Activated CD4-positive, alpha-beta T cell treated with anti-CD3 and anti-CD28 coated beads, Interleukin-2, amount 50 U/mL, for 1 hour (primary cell): ENCODE results near the gene CUBN.

ENCODE experiments used
- DNase-seq: peaks from one replicate; pipeline ENCODE4 v3.0.0-alpha.2; 2020

Gene CUBN

GRCh38 chr10:16809074-16809718 lies 320.4 kb downstream of the CUBN start:
- DNase-seq: peak; percentile 55

- DNase-seq: no peak
Observed at GRCh38 chr10:16804123-16804522, 325.5 kb downstream of the CUBN start.

DNA sequence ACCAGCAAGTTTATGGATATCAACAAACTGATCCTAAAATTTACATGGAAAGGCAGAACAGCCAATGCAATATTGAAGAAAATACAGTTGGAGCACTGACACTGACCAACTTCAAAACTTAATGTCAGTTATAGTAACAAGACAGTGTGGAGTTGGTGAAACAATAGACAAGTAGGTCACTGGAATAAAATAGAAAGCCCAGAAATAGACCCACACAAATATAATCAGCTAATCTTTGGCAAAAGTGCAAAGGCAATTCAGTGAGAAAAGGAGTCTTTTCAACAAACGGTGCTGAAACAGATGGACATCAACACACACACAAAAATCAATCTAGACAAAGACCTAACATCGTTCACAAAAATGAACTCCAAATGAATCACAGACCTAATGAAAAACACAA lies 326.1 kb downstream of the CUBN start:
- DNase-seq: no peak

DNA sequence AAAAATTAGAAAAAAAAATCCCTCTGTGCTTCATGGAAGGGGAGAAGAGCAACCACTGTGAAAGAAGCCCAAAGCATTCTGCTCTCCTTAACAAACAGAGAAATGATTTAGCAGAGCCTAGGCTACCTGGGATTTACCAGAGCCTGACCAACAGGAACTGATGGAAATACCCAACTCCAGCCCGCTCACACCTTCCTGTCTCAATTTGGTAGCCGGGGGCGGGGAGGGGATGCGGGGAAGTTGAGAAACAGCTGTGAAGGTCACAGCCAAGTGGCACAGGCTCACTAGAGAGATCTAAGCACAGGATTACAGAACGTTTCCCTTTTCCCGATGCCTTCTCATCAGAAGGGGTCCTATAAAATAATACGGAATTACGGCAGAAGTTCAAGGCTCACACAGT lies 330.0 kb downstream of the CUBN start:
- DNase-seq: no peak

DNA sequence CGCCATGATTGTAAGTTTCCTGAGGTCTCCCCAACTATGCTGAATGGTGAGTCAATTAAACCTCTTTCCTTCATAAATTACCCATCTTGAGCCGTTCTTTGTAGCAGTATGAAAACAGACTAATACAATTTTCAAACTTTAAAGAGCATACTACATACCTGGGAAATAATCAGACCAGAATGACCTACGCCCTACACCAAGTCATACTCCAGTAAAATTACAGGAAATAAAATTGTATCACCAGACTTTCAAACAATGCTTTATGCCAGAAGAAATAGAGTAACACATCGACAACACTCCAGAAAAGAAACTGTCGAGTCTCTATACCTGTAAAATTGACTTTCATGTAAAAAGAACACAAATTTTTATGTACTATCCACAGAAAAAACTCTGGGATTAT lies 331.0 kb downstream of the CUBN start:
- DNase-seq: no peak

GRCh38 chr10:16795410-16796073 lies 334.1 kb downstream of the CUBN start:
- no peak for DNase-seq

- DNase-seq: no peak
Observed at GRCh38 chr10:16794005-16794404, 335.6 kb downstream of the CUBN start.

DNA sequence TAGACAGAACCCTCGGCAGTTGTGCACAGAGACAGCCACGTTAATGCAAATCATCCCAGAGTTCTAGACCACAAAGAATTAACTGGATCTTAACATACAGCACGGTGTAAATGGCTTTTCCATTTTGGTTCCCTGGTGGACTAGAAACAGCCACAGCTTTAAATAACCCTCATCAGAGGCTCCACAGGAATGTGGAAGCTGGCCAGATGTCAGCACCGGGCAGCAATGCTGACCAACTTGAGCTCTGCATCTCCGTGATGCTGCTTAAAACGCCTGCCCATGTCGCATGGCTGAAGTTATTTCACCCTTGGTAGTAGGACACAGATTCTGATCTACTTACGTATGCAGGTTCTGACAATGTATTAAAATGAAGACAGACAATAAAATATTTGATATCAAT lies 336.9 kb downstream of the CUBN start:
- DNase-seq: no peak

- no peak for DNase-seq
Observed at GRCh38 chr10:16789765-16790164, 339.8 kb downstream of the CUBN start.

GRCh38 chr10:16789261-16789660 lies 340.4 kb downstream of the CUBN start:
- no peak for DNase-seq

GRCh38 chr10:16788778-16789177 lies 340.8 kb downstream of the CUBN start:
- no peak for DNase-seq

- DNase-seq: no peak
Observed at GRCh38 chr10:16788125-16788524, 341.5 kb downstream of the CUBN start.

GRCh38 chr10:16787361-16787791 lies 342.2 kb downstream of the CUBN start:
- DNase-seq: peak; percentile 61

- no peak for DNase-seq
Observed at GRCh38 chr10:16780338-16780880, 349.2 kb downstream of the CUBN start.

DNA sequence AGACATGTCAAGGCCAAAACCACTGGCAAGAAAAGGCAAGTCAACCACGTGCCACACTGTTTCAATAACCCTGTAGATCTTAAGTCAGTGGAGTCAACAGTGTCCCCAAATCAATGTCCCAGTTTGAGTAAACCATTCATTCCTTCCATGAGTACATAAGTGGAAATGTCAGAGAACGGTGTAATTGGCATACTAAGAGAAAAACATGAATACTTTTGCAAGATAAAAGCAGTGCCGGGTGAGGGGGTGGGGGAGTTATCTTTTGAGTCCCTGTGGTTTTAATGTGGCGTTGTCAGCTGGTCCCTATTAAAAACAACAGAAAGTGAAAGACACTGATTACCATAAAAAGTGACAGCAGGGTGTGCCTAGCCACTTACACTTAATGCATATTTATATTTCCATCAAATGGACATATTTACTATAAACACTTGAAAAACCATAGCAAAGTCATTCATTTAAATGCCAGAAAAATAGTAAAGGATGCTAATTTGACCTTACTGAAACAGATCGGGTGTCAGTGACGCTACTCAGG lies 350.2 kb downstream of the CUBN start:
- peak; percentile 24 for DNase-seq

DNA sequence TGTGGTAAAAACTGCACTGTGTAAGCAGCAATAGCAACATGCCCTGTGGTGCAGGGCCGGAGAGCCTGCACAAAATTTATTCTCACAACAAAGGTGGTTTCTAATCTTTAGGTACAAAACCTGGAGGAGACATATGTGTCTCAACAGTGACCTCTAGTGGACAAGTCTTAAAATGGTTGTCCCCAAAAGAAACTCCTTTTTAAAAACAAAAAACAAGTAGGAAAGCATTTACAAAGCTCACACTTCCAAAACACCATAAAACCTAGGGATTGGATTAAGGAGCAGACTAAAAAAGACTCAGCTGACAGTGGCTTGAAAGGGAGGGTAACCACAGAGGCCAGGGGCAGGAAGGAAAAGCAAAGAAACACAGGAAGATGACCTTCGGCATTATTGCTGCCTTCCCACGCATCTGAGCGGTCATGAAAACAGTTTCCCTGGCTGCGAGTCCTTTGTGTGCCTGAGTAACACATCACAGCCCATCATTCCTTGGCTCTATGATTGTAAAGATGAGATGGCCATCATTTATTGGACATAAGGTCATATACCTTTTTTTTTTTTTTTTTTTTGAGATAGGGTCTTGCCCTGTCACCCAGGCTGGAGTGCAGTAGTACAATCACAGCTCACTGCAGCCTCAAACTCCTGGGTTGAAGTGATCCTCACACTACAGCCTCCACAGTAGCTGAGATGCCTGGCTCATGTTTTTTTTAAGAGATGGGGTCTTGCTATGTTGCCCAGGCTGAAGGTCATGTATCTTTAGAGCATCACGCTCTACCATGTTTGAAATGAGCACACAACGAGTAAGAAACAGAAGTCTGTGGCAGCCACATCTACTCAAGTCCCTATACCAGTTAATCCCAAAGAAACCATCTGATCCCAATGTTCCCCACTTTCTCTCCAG lies 351.9 kb downstream of the CUBN start:
- no peak for DNase-seq

GRCh38 chr10:16776896-16777295 lies 352.7 kb downstream of the CUBN start:
- DNase-seq: no peak
